GM21737 (cell line): ENCODE results near the gene KRTAP2-1.
"Not testable (repeated sequence)": the region's sequence is repeated elsewhere in the genome, so short reads cannot be mapped to it uniquely, and the experiment has no call there.

Experiments used
- ATAC-seq: cut with Tn5 transposase; IDR thresholded peaks from one replicate; pipeline ENCODE4 v1.9.1; 2021; ENCODE audit warnings: mild to moderate bottlenecking, moderate library complexity; ENCODE audit not compliant: unreplicated experiment

Gene KRTAP2-1, protein sequence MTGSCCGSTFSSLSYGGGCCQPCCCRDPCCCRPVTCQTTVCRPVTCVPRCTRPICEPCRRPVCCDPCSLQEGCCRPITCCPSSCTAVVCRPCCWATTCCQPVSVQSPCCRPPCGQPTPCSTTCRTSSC

DNA sequence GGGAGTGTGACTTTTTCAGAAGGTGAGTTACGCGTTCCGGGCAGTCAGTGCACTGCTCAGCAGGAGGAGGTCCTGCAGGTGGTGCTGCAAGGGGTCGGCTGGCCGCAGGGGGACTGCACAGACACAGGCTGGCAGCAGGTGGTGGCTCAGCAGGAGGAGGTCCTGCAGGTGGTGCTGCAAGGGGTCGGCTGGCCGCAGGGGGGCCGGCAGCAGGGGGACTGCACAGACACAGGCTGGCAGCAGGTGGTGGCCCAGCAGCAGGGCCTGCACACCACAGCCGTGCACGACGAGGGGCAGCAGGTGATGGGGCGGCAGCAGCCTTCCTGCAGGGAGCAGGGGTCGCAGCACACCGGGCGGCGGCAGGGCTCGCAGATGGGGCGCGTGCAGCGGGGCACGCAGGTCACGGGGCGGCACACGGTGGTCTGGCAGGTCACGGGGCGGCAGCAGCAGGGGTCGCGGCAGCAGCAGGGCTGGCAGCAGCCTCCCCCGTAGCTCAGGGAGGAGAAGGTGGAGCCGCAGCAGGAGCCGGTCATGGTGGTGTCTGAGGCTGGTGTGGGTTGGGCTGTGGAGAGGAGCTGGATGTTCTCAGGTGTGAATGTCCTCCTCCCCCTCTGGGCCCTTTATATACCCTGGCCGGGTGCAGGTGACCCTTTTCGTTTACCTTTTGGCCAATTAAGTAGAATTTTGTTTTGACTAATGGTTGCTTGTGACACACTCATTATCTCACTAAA, at the start of gene KRTAP2-1:
Gene KRTAP2-1 (minus strand): TSS at position 582 of the 731 bp plus-strand sequence. CDS start 49 bp downstream, at position 533.
- not testable (repeated sequence) for ATAC-seq

DNA sequence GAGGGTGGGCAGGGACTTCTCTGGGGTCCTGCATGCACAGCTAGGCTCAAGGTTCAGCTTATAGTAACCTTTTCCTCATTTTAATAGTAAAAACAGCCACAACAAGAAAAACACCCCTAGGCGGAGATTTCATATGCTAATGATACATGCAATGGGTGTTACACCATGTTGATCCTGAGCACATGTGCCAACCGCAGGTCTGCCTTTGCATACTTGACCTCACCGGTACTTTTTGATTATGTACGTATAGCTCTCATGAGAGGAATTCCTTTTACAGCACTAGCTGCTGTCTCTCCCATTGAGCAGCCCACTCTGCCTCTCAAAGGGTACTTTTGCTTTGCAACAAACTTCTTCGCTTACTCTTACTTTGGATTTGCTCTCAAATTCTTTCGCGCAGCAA, 48.9 kb upstream of the KRTAP2-1 start:
- no peak for ATAC-seq

DNA sequence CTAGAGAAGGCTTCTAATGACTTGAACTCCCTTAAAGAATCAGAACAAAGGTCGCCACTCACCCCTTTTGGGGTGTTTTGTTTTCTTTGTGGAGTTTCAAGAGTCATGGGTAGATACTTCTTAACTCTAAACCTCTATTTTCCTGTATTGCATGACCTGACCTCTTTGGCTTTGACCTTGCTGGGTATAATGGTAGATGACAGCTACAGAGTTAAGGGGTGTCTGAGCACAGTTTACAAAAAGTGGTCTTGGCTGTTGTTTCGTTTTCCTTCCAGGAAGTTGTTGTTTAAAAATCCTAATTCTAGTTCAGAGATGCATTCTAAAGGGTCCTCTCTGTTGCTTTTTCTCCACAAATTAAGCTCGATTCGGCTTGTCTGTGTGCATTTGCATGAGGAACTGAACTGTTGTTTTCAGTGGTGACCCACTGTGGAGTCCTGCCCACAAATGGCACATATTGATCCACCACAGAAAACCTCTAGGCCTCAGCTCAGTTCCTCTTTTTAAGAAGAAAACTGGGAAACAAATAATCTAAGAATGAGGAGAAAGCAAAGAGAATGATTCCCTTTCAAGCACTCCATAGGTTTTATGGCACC, 41.7 kb upstream of the KRTAP2-1 start:
- not testable (repeated sequence) for ATAC-seq

DNA sequence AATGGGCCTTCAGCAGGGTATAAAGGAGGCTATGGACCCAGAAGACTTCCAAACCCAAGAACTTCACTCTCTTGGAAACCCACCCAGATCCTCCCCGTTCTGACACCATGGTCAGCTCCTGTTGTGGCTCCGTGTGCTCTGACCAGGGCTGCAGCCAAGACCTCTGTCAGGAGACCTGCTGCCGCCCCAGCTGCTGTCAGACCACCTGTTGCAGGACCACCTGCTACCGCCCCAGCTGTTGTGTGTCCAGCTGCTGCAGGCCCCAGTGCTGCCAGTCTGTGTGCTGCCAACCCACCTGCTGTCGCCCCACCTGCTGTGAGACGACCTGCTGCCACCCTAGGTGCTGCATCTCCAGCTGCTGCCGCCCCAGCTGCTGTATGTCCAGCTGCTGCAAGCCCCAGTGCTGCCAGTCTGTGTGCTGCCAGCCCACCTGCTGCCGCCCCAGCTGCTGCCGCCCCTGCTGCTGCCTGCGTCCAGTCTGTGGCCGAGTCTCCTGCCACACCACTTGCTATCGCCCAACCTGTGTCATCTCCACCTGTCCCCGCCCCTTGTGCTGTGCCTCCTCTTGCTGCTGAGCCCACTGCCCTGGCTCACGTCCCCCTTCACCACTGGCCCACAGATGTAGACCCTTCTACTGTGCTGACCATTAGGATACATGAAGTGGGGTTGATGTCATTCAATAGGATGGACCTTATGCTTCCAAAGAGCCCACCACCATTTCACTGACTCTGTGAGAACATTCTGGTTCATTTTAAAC, 37.2 kb upstream of the KRTAP2-1 start, which contains the start of gene KRTAP4-7:
Gene KRTAP4-7 (plus strand): TSS at position 51 of the 757 bp plus-strand sequence. CDS start 57 bp downstream, at position 108.
- not testable (repeated sequence) for ATAC-seq

DNA sequence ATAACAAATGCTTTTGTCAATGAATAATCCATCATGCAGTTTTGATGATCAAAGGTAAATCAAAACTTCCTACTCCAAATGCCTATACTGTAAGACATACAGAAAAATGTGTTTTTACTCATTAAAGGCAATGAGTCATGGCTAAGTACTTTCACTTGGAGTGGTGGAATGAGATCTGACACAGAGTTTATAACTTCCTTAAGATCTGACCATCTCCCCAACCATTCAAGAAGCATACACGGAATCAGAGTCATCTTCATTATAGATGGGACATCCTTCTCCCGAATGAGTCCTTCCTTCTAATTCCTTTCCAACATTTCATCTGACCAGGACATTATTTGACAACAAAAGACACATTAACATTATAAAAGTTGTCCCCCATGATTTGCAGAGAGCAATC, 36.3 kb upstream of the KRTAP2-1 start:
- ATAC-seq = not testable (repeated sequence)

DNA sequence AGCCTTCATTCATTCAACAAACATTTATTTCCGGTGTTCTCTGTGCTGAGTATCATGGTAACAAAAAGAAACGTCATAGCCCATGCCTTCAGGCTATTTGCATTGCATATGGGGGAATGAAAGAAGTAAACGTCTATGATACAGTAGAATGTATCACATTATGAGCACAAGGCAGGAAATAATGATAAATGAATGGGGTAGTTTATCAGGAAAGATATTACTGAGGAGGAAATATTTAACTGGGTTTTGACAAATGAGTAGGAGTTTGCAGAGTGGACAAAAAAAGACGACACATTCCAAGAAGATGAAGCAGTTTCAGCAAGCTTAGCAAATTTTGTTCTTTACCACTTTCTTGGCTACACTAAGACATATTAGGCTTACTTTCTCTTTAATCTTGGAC, 35.5 kb upstream of the KRTAP2-1 start:
- no peak for ATAC-seq

DNA sequence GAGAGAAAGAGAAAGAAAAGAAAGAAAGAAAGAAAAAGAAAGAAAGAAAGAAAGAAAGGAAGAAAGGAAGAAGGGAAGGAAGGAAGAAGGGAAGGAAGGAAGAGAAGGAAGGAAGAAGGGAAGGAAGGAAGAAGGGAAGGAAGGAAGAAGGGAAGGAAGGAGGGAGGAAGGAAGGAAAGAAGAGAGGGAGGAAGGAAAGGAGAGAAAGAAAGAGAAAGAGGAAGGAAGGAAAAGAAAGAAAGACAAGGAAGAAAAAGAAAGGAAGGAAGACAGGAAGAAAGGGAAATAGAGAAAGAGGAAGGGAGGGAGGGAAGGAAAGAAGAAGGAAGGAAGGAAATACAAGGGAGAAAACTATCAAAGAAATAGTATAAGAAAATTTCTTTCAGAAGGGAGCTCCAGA, 29.7 kb upstream of the KRTAP2-1 start:
- ATAC-seq = no peak

DNA sequence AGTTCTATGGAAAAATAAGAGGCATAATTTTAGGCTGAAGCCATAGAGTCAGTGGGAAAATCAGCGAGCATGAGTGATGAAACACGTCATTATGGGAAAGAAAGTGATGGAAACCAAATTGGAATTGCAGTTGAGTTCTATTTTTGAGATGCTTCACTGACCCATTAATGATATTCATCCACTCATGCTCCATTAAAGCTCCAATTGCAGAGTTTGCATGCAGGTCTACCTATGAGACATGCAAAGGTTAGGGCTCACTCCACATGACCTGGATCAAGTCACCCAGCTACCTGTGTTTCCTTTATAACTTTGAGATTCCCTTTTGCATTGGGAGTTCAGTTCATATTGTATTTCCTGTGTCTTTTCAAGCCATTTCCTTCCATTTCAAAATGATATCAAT, 26.6 kb upstream of the KRTAP2-1 start:
- ATAC-seq = no peak

DNA sequence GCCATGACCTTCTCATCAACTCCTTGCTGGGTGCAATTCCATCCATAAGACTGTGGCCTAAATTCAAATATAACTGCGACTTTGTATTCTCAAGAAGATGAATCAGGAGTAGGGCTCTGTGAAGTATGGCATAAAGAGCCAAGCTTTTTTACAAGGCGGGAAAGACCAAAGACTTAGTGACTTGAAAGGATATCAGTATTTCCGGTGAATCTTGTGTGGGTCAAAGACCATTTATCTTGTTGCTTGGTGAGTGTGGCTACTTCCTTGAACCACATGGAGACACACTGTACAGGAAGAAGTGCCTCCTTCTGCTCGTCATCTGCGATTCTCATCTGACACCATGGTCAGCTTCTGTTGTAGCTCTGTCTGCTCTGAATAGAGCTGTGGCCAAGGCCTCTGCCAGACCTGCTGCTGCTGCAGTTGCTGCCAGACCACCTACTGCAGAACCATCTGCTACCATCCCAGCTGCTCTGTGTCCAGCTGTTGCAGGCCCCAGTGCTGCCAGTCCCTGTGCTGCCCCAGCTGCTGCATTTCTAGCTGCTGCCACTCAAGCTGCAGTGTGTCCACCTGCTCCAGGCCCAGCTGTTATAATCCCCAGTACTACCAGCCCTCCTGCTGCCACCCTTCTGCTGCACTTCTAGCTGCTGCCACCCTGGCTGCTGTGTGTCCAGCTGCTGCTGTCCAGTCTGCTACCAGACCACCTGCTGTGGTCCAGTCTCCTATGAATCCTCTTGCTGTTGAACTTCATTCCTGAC, 24.7 kb upstream of the KRTAP2-1 start:
- ATAC-seq = no peak

DNA sequence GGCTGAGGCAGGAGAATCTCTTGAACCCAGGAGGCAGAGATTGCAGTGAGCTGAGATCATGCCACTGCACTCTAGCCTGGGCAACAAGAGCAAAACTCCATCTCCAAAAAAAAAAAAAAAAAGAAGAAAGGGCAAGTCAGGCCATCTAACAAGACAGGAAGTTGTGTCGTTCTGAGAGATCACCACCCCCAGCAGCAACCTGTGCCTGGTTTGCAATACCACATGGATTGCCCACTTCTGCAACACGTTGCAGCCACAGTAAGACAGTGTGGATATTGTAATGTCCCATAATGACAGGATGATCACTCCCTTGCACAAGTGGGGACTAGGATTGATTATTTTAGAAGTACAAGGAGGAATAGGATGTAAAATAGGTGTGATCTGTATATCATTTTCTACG, 21.9 kb upstream of the KRTAP2-1 start:
- no peak for ATAC-seq

DNA sequence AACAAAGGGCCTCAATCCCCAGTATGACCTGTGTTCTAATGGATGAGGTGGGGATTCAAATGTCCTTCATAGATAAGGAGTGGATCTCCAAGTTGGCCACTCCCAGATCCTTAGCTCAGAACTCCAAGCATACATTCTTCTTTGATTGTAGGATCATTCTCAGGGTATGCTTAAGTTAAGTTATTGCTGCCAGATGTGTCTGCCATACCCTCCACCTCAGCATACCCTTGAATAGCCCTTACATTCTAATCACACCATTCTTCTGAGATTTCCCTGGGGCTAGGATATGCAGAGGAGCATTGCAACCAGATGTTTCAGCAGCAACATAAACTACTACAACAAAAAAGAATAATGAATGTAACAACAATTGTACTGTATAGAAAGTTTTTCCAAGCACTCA, 20.2 kb upstream of the KRTAP2-1 start:
- ATAC-seq = no peak

DNA sequence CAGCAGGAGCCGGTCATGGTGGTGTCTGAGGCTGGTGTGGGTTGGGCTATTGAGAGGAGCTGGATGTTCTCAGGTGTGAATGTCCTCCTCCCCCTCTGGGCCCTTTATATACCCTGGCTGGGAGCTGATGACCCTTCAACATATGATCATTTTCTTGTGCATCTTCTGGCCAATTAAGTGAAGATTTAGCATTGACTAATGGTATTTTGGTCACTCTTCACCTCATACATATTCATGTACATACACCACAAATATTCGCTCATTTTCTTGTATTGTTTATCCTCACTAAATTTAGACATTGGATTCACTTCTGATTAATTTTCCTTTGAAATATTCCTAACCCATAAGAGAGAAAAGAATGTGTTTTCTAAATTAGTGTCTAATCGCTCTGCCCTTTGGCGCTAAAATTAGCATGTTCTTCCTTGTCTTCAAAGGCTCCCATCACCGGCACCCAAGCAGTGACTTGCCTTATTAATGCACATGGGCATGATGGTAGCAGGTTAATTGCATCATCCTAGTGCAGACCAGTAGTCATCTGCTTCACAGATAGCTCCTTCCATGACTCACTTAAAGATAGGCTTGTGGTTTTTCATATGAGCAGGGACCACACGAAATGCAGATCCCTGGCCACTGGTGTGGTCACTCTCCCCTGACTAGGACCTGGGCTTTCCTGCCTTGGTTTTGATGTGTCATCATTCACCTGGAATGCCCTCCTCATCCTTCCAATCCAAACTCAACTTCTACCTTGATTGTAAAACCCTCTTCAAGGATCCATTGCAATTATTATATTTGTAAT, 18.9 kb upstream of the KRTAP2-1 start, which contains the start of gene KRTAP2-4:
Gene KRTAP2-4 (minus strand): TSS at position 51 of the 796 bp plus-strand sequence. CDS start 34 bp downstream, at position 17.
- no peak for ATAC-seq

DNA sequence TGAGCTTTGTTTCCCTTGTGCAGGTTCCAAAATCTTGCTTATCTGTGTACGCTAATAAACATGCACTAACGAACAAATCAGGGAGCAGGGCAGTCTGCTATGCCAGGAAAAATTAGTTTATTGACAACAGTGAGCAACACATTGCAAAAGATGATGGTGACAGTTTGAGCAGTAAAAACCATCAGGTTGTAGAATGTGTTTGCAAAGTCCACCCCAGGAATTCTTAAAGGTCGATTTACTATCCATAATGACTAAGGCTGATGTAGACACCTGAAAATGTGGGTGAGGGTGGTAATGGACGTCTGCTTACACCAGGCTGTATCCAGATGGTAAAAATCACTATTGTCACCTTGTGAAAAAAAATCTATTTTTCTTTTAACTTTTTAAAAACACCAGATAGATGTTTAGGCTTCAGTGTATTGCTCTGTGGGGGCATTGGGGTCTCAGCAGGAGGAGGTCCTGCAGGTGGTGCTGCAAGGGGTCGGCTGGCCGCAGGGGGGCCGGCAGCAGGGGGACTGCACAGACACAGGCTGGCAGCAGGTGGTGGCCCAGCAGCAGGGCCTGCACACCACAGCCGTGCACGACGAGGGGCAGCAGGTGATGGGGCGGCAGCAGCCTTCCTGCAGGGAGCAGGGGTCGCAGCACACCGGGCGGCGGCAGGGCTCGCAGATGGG, 18.0 kb upstream of the KRTAP2-1 start:
- not testable (repeated sequence) for ATAC-seq

DNA sequence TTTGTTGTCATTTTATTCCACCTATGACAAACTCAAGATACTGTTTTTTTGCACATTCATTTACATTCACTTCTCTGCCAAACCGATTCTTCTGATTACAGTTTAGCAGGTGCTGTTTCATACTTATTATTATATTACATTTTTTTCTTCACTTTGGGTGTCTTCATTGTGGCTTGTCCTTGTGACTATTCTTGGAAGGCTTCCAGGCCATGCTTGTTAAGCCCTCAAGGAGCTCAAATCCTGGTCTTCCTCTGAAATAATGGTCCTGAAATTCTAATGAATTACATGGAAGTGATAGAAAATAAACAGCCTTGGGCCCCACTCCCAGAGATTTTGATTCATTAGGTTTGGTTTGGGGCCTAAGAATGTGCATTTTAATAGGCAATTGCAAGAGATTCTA, 17.2 kb upstream of the KRTAP2-1 start:
- ATAC-seq = no peak

DNA sequence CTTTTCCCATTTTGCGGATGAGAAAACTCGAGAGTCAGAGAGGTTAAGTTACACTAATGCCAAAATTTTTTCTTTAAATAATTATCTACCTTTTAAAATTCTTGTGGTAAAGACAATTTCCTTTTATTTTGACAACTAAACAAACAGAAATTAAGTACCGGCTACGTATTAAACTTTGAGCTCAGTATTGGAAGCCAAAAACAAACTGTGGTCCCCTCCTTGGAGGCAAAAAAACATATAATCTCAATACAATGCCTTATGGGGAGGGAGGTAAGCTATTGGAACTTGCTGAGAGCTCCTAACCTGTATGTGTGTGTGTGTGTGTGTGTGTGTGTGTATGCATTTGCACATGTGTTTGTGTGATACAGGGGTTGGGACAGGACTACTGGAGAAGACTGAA, 16.3 kb upstream of the KRTAP2-1 start:
- ATAC-seq = no peak

DNA sequence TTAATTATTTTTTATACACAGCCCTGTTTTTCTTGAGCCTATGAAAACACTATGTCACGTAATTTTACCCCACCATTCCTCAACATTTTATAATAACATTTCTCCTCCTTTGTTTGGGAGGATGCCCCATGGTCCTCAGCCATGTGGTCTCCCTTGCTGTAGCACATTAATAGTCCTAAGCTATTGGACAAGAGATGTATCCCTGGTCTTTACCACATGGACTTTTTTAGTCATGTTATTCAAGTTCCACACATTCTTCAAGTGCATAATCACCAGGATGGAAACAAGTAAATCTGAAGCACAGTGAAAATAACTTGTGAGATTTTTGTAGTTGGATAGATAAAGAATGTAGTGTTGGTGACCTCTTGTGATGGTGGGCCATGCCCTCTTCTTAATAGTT, 14.8 kb upstream of the KRTAP2-1 start:
- ATAC-seq = no peak

DNA sequence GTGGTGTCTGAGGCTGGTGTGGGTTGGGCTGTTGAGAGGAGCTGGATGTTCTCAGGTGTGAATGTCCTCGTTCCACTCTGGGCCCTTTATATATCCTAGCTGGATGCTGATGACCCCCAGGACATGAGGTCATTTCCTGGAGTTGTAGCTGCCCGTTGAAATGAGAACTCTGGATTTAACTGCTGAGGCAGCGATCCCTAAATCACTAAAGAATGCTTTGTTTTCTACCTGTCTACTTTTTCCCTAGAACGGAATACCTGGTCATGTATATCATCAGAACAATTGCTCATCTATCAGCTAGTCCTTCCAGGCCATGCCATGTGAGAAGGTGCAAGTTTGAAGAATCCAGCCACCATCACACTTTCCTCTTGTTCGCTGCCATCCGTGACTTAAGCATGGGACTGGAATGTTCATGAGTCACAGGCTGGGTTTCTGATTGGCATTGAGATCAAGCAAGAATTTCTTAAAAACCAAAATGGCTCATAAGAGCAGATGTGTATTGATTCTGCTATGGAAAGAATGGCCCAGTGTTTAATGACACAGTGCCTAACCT, 13.0 kb upstream of the KRTAP2-1 start, which contains the start of gene KRTAP2-3:
Gene KRTAP2-3 (minus strand): TSS at position 63 of the 553 bp plus-strand sequence. CDS start 64 bp downstream, outside the sequence.
- ATAC-seq = no peak

DNA sequence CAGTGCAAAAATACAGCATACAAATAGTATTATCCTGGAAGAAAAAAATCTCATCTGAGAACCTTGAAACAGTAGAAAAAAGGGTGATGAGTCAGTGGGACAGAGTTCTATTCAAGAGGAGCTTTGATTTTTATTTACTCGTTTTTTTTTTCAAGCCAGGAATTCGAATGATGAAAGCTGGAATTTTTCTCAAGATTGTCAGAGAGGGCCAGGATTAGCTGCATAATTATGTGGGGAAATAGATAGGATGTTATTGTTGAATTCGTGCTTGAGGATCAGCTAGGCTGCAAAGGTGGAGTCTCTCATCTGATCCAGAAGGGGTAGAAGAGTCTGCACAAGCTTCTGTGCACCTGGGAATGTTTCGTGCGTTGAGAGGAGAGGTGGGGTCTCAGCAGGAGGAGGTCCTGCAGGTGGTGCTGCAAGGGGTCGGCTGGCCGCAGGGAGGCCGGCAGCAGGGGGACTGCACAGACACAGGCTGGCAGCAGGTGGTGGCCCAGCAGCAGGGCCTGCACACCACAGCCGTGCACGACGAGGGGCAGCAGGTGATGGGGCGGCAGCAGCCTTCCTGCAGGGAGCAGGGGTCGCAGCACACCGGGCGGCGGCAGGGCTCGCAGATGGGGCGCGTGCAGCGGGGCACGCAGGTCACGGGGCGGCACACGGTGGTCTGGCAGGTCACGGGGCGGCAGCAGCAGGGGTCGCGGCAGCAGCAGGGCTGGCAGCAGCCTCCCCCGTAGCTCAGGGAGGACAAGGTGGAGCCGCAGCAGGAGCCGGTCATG, 12.3 kb upstream of the KRTAP2-1 start:
- not testable (repeated sequence) for ATAC-seq
